ENCODE results near the gene OPTC.

OPTC gene

DNA sequence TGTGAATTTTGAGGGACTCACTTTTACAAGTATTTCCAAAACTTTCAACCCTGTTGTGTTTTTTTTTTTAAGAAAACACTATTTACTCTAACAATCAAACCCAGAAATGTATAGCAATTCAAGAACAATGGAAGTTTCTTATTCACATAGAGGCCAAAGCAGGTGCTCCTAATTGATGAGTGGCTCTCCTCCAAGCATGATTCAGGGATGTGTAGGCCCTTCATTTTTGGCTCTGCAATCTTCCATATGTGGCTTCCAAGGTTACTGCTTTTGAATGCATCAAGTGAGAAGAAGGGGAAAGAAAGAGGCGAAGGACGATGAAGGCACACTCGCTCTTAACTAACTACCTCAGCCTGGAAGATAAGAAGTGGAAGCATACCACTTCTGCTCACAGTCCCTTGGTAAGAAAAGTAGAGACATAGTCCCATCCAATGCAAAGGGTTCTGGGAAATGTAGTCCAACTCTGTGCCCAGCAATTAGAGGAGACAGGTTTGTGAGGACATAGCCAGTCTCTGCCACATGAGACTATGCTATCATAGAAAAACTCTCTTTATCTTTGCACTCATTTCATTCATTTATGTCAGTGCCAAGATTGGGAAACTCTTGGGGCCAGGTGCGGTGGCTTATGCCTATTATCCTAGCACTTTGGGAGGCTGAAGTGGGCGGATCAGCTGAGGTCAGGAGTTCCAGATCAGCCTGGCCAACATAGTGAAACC lies 46.0 kb downstream of the OPTC start:
- no peak for DNase-seq

DNA sequence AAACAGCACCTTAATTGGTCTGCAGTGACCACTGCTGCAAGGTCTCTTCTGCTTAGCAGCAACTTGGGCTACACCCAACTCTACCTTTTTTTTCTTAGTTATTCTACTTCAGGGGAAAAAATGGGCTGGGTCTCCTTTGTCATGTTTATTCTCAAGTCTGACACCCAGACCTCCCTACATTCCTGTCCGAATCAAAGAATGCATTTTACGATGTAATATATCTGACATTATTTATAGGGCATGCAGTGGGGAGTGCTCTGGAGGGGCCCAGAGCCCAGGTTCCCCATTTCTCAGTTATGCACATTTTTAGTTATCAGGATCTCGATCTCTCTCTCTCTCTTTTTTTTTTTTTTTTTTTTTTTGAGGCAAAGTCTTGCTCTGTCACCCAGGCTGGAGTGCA lies 50.5 kb downstream of the OPTC start:
- no peak for DNase-seq

DNA sequence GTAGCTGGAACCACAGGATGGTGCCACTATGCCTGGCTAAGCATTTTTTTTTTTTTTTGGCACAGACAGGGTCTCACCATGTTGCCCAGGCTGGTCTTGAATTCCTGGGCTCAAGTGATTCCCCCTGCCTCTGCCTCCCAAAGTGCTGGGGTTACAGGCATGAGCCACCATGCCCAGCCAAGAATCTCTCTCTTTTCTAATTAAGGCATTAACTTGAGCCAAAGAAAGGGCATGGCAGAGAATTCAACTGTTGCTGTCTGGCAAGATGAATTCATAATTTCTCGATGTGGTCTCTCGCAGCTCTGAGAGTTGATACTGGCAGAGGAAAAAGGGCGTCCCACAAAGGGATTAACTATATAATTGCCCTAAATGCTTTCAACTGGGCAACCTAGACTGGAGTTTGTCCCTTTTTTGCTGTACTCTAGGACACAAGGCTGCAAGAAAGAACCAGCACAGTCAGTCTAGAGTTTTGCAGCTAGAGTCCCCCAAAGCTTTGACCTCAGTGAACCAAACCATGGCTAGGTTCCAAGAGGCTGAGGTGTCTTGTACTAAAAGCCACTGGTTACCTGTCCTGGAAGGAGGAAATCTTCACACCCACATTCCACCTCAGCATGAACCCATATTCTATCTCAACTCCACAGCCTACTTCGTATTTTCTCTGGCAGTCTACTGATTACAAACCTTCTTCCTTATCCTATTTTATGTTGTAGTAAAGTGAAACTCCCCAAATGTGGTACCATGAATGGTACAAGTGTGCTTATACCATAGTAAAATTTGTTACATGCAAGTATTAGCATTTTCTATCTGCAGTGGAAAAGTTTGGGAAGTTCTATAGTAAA lies 51.2 kb downstream of the OPTC start:
- DNase-seq = no peak

- no peak for DNase-seq
These were observed 52.3 kb downstream of the OPTC start for GRCh38 chr1:203546274-203546673.

DNA sequence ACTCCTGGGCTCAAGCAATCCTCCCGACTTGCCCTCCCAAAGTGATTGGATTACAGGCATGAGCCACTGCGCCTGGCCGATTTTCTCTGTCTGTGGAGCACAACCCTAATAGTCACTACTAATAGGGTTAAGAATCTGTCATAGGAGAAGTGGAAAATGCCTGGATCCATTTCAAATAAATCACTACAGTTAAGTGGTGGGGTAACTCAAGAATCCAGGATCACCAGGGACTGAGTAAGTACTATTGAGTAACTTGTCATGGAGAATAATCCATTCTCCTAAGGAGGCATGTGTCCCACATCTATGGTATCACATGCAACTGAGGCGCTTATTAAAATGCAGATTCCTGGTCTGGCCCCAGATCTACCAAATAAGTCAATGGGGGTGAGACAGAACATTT lies 53.2 kb downstream of the OPTC start:
- no peak for DNase-seq

- no peak for DNase-seq
These were observed 53.9 kb downstream of the OPTC start for GRCh38 chr1:203547771-203548421.

- DNase-seq = no peak
These were observed 54.9 kb downstream of the OPTC start for GRCh38 chr1:203548892-203549291.

- DNase-seq = no peak
These were observed 55.4 kb downstream of the OPTC start for GRCh38 chr1:203549309-203549708.

- no peak for DNase-seq
These were observed 56.9 kb downstream of the OPTC start for GRCh38 chr1:203550846-203551245.

DNA sequence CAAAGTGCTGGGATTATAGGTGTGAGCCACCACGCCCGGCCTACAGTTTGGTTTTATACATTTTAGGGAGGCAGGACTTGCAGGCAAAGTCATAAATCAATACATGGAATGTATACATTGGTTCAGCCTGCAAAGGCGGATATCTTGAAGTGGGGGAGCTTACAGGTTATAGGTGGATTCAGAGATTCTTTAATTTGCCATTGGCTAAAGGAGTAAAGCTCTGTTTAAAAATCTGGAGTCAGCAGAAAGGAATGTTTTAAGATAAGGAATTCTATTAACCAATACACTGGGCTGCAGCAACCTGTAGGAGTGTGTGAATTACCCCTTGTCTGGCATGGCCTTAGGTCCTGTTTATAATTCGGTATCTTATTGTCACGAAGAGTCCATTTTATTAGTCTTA lies 57.6 kb downstream of the OPTC start:
- no peak for DNase-seq

DNA sequence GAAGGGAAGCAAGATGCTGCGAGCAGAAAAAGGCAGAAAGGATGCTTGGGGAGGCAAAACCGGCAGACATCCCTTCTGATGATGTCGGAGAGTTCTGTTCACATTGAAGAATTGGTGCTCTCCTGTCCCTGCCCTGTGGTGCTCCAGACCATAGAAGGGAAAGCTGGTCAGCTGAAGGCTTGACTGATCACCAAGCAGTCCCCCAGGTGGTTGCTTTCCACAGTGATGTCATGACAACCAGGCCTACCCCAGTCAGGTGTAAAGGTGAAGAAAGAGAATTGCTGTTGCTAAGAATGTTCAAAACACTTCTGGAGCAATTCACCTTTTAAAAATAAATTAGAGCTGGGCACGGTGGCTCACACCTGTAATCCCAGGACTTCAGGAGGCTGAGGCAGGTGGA lies 59.5 kb downstream of the OPTC start:
- no peak for DNase-seq

GRCh38 chr1:203554071-203554470 lies 60.1 kb downstream of the OPTC start:
- DNase-seq = no peak

DNA sequence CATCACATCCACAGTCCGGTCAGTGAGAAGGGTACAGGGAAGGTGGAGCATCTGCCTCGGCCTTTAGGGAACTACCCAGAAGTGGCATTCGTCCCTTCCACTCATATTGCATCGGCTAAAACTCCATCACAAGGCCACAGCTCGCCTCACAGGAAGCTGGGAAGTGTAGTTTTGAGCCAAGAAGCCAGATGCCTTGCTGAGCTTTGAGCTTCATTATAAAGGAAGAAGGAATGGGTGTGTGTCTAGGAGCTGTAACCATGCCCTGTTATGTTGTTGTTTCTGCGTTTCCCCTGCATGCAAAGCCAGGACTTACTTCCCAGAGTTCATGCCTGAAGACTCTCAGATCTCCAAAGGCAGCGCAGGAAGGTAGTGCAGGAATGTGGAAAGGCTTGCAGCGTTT lies 61.1 kb downstream of the OPTC start:
- no peak for DNase-seq

- DNase-seq = no peak
These were observed 61.6 kb downstream of the OPTC start for GRCh38 chr1:203555511-203556046.

GRCh38 chr1:203556047-203556851 lies 62.3 kb downstream of the OPTC start:
- no peak for DNase-seq

GRCh38 chr1:203557390-203557789 lies 63.4 kb downstream of the OPTC start:
- DNase-seq = no peak

- DNase-seq = no peak
These were observed 64.3 kb downstream of the OPTC start for GRCh38 chr1:203558064-203558760.

Data from cortex of kidney (tissue), 1 donor.